ENCODE measurements around the gene MSI2.

The MSI2 gene

DNA sequence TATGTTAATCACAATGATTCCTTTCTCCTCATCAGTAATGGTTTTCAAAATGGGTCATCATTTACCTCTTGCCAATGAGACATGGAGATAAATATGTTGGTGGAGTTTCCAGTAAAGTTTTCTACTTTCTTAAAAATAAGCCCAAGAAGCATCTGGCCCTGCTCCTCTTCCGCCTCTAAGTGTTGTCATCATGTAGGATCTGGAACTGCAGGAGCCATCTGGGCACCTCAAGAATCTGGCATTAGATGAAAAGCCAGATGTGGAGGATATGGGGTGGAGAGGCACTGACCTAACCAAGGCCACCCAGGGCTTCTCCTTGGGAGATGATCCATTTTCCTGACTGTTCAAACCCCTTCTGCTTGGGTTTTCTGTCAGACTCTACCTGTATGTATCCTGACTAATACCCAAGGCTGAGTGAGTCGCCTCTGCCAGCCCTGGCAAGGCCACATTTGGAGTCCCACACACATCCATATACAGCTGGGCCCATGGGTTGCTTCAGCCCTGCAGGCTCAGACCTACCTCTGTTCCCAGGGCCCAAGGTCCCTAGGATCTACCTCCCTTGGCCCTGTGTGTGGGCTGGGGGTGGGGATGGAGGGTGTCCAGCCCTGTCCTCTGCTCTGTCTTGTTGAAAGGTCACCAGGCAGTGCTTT lies 464.2 kb downstream of the MSI2 start:
- no peak for TF ChIP-seq CTCF (IDR thresholded peaks at IDR 0.05; ENCODE audit: control insufficient read depth, insufficient read depth, low read depth, low read length, missing control alignments)
- no peak for DNase-seq (ENCODE audit: low read depth)
- no peak overlapping the region for H3K4me3 ChIP-seq (ENCODE audit: control insufficient read depth, low read depth, low read length)

- H3K4me3 ChIP-seq (ENCODE audit: control insufficient read depth, low read depth, low read length) = no peak overlapping the region
- DNase-seq (ENCODE audit: low read depth) = no peak
Measured at GRCh38 chr17:57721967-57722703, 465.8 kb downstream of the MSI2 start.

DNA sequence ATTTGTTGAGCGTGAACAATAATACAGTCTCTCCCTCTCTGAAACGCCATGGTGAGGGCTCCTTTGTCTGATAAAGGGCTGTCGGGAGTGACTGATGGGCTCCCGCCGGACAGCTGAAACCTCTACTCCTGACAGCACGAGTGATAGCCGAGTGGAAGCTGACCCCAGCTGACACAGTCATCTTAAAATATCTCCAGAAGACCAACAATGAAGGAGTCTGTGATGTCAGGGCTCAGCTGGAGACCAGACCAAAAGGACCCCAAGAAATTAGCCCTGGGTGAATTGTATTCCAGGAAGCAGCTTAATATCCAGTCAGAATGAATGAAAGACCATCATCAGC lies 466.4 kb downstream of the MSI2 start:
- no peak for TF ChIP-seq CTCF (IDR thresholded peaks at IDR 0.05; ENCODE audit: control insufficient read depth, insufficient read depth, low read depth, low read length, missing control alignments)
- H3K4me3 ChIP-seq (ENCODE audit: control insufficient read depth, low read depth, low read length) = no peak overlapping the region
- DNase-seq (ENCODE audit: low read depth) = no peak

More at GRCh38 chr17:57721967-57722703, 465.8 kb downstream of the MSI2 start:
- no peak for TF ChIP-seq CTCF (IDR thresholded peaks at IDR 0.05; ENCODE audit: control insufficient read depth, insufficient read depth, low read depth, low read length, missing control alignments)

DNA sequence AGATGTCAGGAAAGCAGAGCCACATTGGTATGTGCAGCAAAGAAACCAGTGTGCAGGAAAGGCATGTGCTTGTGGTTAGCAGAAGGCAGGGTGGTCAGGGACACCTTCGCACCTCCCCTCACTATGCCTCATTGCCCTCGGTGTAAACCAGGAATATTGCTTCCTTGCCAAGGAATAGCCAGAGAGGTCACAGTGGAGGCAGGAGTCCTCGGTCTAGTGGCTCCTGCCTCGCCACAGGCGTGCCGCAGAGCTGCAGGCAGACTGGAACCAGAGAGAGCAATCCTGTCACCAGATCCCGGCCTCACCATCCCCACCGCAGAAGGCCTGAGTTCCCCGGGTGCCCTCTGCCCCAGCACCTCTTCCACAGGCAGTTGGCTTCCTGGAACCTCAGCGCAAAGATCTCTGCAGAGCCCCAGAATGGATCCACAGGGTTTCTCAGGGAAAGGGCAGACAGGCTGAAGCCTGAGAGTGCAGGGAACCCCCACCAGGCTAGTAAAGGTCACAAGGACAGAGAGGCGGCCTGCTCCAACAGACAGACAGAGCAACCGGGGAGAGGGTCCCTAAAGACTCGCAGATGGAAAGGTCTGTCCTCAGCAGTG lies 467.2 kb downstream of the MSI2 start:
- TF ChIP-seq CTCF (IDR thresholded peaks at IDR 0.05; ENCODE audit: control insufficient read depth, insufficient read depth, low read depth, low read length, missing control alignments) = no peak
- DNase-seq (ENCODE audit: low read depth) = no peak
- H3K4me3 ChIP-seq (ENCODE audit: control insufficient read depth, low read depth, low read length) = no peak overlapping the region

GRCh38 chr17:57724026-57724728 lies 467.9 kb downstream of the MSI2 start:
- no peak for DNase-seq (ENCODE audit: low read depth)
- TF ChIP-seq CTCF (IDR thresholded peaks at IDR 0.05; ENCODE audit: control insufficient read depth, insufficient read depth, low read depth, low read length, missing control alignments) = no peak
- no peak overlapping the region for H3K4me3 ChIP-seq (ENCODE audit: control insufficient read depth, low read depth, low read length)

DNA sequence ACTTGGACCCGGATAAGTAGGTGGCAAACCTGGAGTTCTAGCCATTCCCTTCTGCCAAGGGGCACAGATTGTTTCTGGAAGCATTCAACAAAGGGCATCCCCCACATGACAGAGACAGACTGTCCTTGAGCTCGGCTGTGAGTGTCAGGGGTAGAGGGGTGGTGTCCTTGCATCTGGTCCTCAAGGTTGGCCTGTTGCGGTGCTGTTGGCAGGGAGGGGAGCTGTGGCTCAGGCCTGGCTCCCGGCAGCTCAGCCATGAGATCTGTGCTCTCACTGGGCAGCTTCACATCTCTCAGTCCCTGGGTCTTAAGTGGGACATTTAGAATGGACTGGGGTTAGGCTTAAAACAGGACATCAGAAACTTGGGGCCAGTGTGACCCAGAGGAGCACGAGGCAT lies 468.4 kb downstream of the MSI2 start:
- H3K4me3 ChIP-seq (ENCODE audit: control insufficient read depth, low read depth, low read length) = no peak overlapping the region
- DNase-seq (ENCODE audit: low read depth) = no peak
- TF ChIP-seq CTCF (IDR thresholded peaks at IDR 0.05; ENCODE audit: control insufficient read depth, insufficient read depth, low read depth, low read length, missing control alignments) = no peak

Data from AG09309 (cell line).